ENCODE results near the gene SMIM24.
"Not testable (repeated sequence)": the region's sequence is repeated elsewhere in the genome, so short reads cannot be mapped to it uniquely, and the experiment has no call there.

SMIM24 gene

DNA sequence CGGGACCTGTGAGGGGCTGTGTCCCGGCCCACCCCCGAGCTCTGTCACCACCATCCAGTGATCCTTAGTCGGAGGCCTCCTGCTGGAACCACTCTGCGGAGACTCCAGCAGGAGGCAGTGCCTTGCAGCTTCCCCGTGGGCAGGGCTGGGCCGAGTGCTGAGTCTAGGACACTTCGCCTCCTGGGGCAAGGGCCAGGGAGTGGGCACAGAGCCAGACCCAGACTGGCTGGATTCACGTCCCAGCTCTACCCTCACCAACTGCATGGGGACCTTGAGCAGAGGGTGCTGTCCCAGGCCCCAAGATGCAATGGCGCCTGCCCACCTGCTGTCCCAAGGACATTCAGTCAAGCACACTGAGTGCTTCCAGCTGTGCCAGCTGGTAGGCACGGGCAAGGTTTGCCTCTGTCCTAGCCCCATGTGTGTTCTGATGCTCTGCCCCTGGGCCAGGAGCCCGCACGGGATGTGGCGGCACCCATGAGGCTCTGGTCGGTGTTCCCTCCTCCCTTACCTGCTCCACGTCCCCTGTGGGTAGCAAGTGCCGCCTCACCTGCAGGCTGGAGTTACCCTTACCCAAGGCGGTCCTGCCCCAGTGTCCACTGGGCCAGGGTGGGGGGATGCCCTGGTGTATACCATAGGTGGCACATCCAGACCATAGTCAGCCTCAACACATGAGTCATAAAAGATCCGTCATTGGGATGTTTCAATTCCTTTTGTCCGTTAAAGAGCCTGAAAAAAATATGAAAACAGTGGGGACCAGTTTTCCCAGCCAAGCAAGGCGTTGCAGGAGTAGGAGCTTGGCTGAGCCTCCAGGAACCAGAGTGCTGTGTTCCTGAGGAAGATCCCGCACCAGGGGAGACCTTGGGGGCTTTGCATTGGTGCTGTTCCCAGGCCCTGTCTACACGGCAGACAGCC is 33.2 kb upstream of the SMIM24 start:
- no peak for DNase-seq

DNA sequence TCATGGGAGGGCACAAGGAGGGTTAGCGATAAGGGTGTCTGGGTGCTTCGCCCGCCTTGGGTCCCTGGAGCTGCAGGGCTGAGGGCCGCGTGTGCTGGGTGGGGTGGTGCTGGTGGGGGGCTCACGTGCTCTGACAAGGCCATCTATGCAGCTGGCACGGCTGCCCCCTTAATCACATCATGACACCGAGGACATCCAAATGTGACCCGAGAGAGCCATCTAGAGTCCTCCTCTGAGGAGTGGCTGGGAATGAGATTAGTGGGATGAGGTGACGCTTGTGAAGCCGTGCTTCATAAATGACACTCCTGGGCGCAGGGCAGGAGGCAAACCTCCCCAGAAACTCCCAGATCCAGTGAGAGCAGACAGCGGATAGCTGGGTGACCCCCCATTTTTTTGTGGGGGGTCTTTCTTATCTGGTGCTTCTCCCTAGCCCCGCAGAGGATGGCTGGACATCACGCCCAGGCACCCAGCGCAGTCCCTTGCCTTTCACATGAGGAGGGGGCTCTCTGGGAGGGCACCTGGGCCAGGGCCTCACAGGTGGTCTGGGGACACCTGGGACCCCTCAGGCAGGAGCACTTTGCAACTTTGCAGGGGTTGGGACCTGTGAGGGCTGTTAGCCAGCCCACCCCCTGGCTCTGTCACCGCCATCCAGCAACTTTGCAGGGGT is 32.4 kb upstream of the SMIM24 start:
- DNase-seq = no peak

GRCh38 chr19:3511506-3512251 is 31.4 kb upstream of the SMIM24 start:
- no peak for DNase-seq

GRCh38 chr19:3510727-3511126 is 30.4 kb upstream of the SMIM24 start:
- DNase-seq = no peak

- DNase-seq = peak; percentile 38 to 55
These were observed 29.3 kb upstream of the SMIM24 start for GRCh38 chr19:3509566-3509989.

DNA sequence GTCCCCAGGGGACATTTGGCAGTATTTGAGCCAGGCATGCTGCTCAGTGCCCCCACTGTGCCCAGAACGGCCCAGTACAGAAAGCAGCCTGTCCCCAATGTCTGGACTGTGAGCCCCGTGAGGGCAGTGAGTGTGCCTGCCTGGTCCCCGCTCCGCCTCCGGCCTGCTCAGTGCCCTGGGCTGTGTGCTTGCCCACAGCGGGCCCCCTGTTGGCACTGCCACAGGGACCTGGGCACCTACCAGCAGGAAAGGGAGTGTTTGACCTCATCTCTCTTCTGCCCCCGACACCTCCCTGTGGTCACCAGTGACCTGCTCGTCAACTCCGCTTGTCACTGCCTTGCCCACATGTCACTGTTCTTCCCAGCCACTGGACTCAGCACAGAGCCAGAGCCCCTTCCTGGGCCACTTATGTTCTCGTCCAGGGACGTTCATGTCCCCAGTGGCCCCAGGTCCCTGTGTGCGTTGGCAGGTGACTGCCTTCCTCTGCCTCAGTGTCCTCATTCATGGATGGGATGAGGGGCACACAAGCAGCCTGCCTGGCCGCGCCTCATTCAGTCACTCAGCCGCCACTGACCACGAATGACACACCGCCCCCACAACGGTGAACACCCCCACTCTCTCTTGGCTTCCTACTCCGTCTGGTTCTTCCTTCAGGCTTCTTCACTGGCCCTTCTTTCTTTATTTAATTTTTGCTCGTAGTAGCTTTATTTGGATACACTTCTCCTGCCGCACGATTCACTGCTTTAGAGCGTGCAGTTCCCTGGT is 28.6 kb upstream of the SMIM24 start:
- peak in 1 of 2 donors; percentile 16 for DNase-seq

- not testable (repeated sequence) for DNase-seq
These were observed 27.9 kb upstream of the SMIM24 start for GRCh38 chr19:3508121-3508661.

GRCh38 chr19:3507371-3508120 is 27.2 kb upstream of the SMIM24 start:
- peak; percentile 48 to 51 for DNase-seq

- DNase-seq = peak; percentile 33 to 40
These were observed 26.3 kb upstream of the SMIM24 start for GRCh38 chr19:3506384-3507340.

GRCh38 chr19:3505598-3506383 is 25.5 kb upstream of the SMIM24 start, which contains the start of gene FZR1:
FZR1 (plus strand) TSS chr19:3506311; CDS start chr19:3522990, 16,679 bp downstream.
- DNase-seq = peak; percentile 99 to 100

DNA sequence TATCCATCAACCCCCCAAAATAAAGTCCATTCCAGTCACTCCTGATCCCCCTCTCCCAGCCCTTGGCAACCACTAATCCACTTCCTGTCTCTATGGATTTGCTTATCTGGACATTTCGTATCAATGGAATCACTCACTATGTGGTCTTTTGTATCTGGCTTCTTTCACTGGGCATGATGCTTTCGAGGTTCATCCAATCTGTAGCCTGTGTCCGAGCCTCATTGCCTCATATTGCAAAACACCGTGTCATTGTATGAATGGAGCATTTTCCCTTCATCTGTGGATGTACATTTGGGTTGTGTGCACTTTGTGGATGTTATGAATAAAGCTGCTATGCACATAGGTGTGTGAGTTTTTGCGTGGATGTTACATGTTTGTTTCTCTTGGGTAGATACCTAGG is 24.4 kb upstream of the SMIM24 start:
- DNase-seq = no peak

DNA sequence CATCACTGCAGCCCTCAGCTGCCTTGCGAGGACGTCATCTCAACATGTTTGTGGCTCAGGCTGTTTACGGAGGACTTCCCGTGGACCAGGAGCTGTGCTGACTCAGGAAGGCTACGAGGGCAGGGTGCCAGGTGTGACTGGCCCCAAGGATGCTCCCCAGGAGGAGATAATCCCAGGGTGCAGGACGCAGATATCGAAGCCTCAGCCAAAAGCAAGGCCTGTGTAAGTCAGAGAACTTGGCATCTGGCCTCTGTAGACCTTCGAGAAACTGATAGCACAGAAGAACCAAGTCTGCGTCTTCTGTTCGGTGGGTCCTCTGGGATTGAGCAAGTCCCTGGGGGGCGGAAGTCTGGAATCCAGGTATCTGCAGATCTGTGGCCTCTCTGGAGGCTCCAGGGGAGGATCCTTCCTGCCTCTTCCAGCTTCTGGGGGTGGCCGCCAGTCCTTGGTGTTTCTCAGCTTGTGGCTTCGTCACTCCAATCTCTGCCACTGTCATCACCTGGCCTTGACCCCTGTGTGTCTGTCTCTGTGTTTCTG is 22.8 kb upstream of the SMIM24 start:
- no peak for DNase-seq

GRCh38 chr19:3501780-3502179 is 21.5 kb upstream of the SMIM24 start:
- no peak for DNase-seq

DNA sequence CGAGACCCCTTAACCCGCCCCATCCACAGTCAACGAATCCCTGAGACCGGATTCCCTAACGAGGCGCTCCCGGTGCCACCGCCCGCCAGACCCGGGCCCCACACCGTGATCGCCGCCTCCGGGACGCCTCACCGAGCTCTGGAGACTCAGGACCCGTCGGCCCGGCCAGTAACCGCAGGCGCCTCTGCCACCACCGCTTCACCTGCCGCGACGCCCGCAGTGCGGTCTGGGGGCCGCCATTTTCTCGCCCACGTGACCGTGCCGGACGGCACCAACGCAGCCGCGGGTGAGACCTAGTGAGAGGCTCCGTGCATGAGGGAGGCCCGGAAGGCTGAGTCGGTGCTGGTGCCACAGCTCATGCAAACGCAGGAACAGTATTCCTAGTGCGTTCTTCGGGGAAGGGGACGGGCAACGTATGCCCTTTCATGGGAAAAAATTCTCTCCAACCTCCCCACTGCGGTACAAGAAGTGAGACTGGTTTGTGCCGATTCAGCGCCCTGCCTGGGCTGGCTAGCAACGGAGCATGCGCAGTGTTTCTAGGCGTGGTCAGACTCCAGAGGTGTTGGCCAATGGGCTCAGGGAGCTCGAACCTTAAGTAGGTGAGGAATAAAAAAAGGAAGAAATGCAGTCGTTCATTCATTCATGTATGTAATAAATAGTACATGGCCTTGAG is 20.2 kb upstream of the SMIM24 start, which contains the start of gene DOHH:
TSS of gene DOHH (minus strand) at position 246 of the 673 bp plus-strand sequence. CDS start 3,860 bp downstream, outside the sequence.
- peak; percentile 96 for DNase-seq

- DNase-seq = no peak
These were observed 19.6 kb upstream of the SMIM24 start for GRCh38 chr19:3499738-3500428.

DNA sequence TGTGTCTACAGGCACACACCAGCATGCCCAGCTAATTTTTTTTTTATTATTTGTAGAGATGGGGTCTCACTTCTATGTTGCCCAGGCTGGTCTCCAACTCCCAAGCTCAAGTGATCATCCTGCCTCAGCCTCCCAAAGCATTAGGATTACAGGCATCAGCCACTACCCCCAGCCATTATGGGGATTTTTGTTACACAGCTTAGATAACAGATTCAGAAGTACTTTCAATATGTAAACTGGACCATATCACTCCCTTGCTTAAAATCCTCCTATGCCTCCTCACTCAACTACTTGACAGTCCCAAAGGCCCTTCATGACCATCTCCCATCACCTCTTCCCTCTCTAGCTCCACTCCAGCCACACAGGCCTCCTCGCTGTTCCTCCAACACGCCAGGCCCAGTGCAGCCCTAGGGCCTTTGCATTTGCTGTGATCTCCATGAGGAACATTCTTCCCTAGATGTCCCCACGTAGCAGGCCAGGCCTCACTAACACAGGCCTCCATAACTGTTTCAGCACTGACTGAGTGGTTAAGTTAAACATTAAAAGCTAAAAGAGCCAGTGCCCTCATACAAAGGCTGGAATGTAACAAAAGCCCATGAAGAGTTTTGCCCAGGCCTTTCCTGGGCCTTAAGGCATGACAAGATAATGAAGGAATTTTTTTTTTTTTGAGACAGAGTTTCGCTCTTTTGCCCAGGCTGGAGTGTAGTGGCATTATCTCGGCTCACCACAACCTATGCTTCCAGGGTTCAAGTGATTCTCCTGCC is 17.6 kb upstream of the SMIM24 start:
- DNase-seq = no peak
